IPS DF 4.7 (cell line): ENCODE data around the gene BLTP2.
"Not testable (repeated sequence)": the region's sequence is repeated elsewhere in the genome, so short reads cannot be mapped to it uniquely, and the experiment has no call there.

Source experiments
- DNase-seq: peaks from one replicate; pipeline ENCODE4 v3.0.0-alpha.2; 2013; ENCODE audit warnings: low spot score; ENCODE audit errors: extremely low read depth

BLTP2 gene

DNA sequence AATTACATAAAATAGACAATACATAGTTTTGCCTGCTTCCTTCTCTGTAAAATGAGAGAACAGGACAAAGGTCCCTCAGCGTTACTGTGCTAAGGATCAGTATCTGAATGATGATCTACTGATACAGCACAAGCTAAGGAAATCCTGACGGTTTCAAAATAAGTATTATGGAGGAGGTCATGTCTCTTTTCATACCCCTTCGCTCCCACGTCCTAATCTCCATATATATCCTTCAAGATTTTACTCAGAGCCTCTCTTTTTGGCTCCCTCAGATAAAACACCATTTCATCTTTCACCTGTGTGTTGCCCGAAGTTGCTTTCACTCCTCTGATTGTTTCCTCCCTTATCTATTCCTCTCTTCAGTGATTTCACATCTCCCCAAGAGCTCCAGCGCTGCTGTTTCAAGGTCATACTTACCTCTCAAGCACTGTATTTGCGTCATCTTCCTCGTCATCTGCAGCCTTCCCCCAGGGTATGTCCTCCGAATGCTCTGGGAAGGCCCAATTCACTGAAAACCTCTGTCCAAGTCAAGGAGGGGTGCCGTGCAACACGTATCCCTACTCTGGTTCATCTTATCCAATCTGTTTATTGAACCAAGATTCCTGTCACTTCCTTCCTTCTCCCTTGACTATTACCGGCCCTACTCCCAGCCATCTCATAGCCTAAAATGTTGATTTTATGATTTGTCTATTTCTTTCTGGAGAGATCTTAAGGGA is 1.2 kb upstream of the BLTP2 start:
- no peak for DNase-seq

DNA sequence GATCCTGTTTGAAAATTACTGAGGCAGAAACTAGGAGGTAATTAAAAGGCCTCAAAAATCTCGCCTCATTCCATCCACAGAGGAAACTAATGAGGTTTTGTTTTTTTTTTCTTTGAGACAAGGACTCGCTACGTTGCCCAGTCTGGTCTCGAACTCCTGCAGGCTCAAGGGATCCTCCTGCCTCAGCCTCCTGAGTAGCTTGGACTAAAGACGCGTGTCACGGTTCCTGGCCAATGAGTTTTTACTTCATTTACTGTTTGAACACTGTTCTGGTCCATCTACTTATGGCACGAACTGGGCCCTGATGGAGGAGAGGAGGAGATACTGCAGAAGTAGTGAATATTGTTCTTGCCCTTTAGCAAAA is 600 bp upstream of the BLTP2 start:
- no peak for DNase-seq

DNA sequence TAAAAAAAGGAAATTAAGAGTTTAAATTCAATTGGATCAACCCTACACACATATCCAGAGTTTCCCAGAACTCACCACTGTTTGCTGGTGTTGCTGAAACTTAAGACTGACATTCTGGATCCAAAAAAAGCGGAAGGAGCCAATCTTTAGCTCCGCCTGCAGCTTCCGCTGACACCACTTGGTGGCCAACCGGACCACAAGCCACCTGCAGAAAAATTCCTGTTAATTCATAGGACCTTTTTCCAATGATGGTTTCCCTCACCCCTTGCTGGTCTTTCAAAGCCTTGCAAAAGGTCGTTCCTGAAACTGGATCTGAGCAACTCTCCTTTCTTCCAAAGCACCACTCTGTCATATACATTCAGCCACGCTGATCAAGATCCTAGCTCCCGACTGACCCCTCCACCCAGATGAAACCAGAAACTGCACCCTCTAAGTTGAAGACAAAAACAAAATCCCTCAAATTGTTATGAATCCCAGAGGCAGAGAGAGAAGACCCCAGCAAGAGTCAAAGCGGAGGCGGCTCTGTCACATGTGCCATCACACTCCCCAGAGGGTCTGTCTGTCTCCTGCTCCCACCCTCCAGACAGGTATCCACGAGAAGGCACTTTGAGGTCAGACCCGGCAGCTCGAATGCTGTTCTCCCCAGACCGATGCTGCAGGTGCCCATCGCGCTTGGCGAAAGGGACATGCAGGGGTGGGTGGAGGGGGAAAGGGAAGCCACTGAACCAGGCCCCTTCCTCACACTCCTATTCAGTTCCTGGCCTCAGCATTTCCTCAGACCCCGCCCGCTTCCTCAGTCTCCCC is 773 bp downstream of the BLTP2 start:
- no peak for DNase-seq

DNA sequence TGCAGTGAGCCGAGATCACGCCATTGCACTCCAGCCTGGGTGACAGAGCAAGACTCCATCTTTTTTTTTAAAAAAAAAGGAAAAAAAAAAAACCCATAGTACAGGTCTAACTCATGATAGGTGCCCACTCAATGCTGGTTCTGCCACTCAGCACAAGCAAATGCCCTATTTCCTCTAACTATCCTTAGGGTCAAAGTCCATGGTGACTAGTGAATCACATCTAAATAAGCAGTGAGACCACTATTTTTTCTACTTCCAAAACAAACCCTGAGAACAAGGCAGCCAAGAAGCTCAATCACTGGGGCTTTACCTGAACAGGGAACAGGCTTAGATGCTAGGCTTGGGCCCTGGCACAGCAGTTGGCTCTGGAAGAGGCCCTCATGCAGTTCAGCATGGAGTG is 3.4 kb downstream of the BLTP2 start:
- DNase-seq, result no peak

DNA sequence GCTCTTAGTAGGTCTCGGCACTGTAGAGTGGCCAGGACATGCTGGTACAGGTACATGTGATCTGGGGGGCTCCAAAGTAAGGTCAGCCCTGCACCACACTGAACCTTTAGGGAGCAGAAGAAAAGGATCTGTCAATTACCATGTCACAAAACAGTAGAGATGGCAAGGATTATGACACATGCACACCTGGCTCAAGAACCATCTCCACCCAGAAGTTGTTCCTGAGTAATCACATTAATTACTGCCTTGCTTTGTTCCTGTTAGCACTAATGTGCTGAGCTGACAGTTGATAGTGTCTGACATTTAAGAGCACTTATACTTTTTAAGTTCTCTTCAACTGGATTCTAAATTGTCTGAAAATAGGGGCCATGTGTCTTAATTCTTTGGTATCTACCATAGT is 9.5 kb downstream of the BLTP2 start:
- no peak for DNase-seq

DNA sequence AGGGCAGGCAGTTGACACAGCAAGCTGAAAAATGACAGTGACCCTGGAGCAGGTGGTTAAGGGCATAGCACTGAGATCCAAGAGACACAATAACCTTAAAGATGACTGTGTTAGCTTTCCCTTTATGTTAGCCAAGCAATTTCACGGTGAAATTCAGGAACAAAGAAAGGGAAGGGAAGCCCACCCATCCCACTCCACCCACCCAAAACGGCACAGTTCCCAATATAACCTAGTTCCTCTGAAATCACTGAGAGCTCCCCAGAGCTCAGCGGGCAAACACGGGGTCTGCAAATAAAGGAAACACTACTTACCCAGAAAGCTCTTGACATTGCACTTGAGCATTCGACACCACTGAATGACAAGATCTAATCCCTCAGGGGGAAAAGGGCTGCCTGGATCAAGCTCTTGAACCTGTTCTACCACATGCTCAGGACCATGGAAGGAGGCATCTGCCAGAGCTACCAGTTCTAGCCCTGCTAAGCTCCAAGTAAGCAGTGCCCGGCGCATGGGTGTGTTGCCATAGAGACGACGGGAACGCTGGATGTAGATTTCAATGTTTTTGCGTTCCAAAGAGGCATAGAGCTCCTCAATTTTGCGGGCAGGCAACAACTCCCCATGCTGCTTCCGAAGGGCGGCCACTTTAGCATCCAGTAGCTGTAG is 10.6 kb downstream of the BLTP2 start:
- no peak for DNase-seq

DNA sequence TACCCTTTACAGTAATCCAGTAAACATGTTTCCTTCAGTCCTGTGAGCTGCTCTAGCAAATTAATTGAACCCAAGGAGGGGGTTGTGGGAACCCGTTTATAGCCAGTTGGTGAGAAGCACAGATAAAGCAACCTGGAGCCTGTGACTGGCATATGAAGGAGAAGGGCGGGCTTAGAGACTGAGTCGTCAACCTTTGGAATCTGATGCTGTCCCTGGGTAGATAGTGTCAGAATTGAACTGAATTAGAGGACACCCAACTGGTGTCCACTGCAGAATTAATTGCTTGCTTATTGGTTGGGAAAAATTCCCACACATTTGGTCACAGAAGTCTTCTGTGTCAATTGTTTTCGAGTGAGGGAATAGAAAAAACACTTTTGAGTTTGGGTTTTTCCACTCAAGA is 18.1 kb downstream of the BLTP2 start:
- no peak for DNase-seq

DNA sequence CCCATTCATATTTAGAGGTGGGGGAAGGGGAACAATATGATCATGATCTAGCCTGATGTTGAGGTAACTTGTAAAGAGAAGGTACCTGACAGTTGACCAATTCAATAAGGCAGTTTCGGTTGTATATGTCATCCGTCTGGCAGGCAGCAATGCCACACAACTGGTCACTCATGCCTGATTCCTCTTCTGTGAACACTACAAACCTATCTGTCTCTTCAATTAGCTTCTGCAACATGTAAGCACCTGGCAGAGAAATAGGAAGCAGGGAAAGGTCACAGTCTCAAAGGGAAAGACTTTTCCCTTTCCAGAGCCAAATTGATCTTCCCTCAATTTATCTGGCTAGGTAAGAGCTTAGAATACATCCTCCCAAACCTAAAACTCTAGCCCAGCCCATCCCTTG is 20.8 kb downstream of the BLTP2 start:
- no peak for DNase-seq

DNA sequence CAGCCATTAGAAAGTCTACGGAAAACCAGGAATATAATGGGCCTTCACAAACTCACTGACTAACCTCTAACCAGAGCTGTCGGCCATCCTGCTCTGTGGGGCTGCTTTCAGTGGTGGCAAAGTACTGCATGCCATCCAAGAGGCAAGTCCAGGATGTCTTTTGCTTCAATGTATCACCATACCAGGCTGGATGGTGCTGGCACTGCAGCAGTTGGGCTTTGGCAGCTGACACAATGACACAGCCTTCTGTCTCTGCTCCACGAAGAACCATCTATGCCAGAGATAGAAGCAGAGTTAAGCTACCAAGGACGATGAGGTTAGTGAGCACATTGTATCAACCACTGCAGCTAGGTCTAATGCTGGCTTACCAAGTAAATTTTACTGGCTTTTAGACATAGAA is 21.3 kb downstream of the BLTP2 start:
- DNase-seq, result no peak

DNA sequence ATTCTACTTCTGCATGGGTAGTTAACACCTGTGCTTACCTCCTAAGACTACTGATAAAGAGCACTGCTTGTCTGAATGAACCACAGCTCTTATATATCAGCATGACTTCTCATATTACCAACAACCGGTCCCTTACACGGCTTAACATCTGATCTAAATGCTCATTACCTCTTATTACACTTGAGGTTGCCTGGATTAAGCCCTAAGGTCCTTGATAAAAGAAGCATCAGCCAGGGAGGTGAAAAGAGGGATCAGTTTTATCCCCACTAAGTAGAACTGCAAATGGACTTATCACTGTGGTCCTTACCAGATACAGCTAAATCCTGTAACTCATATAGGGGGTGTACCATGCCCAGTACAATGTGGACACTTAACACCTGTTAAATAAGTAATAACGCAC is 22.8 kb downstream of the BLTP2 start:
- DNase-seq, result no peak

DNA sequence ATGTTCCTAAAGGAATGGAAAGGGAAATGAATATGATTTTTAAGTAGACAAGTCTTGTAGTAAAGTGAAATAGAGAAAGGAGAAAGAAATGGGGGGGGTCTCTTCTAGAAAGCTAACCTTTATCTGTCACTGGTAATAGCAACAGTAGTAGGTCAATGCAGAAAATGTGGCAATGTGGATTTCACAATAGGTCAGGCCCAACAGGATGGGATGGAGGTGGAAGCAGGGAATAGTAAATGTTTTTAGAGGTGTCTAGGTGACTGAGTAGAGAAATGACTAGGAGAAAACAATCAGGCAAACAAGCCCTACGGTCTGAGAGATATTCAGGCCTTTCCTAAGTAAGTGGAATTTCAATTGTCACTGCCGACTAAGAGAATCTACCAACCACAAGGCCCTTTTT is 24.9 kb downstream of the BLTP2 start:
- DNase-seq, result no peak

DNA sequence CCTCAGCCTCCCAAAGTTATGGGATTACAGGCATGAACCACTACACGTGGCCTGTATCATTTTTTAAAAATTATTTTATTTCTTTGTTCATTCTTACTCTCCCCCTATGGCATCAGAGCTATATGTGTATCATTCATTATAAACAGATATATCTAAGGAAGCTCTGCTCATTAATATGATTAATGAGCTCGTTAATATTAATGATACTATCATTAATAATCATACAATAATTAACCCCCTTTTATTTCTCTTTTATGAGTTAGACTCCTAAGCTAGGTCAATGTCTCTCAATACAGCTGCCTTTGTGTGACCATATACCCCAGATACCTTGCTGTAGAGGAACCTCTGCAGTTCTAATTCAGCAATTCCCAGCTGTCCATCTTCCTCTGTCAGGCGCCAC is 26.5 kb downstream of the BLTP2 start:
- no peak for DNase-seq

DNA sequence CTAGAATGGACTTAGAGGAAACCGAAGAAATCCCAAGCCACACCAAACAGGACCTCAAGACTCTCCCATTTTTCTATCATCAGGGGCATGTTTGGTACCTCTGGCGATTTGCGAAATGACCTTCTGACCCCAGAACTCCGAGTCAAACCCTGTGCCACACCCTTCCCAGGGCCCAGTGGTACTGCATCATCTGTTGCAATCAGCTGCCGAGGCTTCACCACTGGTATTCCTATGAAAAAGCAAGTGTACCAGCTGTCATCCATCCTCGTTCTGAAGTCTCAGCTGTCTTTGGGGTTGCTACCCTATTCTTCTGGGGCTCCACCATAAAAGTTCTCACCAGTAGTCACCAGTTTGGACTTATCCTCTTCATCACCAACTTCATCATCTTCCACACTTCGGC is 28.7 kb downstream of the BLTP2 start:
- DNase-seq, result no peak

DNA sequence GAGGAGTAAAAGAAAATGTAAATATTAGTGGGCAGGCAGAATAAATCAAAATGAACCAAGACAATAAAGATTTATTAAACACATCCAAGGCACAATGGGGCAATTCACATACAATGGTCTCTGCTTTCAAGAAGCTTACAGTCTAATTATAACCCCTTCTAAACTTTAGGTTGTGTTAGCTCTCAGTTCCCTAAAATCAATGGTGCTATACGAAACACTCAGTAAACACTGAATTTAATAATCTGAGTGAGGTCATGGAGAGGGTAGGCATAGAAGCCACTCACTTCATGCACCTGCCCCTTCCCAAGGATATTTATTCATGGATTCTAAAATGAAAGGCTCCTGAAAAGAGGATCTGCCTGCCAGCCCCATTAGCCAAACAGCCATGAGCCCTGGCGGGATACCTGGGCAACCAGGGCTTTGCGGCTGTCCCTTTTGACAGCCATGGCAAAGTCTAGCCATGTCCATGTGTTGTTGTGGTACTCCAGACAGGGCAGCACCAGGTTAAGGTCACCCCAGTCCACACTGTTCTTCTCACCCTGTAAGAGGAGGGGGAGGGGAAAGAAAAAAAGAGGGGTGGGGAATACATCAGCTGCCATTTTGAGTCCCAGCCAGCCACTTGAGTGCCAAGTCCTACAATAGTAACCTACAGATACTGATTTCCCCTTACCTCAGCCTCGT is 29.6 kb downstream of the BLTP2 start:
- no peak for DNase-seq

DNA sequence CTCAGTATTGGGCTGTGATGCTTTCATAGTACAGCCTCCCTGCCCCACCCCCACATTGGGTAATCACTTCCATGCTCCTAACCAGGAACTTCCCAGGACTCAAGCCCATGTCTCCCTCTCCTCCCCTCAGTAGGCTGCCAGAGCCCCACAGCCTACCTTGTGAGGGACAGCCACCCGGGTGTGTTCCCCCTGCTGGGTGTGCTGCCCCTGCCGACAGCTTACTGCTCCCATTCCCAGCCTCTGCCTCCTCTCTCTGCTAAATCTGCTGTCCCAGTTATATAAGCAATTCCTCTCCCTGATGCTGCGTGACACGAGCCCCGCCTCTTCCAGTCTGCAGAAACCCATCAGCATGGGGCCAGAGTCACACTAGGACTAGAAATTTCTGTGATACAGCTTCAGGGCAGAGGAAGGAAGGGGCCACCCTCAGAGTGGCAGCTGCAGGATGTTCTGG is 31.0 kb downstream of the BLTP2 start, which contains the start of gene RSKR:
Gene RSKR (minus strand): TSS at position 255 of the 451 bp plus-strand sequence. CDS start 24 bp downstream, at position 231.
- no peak for DNase-seq

DNA sequence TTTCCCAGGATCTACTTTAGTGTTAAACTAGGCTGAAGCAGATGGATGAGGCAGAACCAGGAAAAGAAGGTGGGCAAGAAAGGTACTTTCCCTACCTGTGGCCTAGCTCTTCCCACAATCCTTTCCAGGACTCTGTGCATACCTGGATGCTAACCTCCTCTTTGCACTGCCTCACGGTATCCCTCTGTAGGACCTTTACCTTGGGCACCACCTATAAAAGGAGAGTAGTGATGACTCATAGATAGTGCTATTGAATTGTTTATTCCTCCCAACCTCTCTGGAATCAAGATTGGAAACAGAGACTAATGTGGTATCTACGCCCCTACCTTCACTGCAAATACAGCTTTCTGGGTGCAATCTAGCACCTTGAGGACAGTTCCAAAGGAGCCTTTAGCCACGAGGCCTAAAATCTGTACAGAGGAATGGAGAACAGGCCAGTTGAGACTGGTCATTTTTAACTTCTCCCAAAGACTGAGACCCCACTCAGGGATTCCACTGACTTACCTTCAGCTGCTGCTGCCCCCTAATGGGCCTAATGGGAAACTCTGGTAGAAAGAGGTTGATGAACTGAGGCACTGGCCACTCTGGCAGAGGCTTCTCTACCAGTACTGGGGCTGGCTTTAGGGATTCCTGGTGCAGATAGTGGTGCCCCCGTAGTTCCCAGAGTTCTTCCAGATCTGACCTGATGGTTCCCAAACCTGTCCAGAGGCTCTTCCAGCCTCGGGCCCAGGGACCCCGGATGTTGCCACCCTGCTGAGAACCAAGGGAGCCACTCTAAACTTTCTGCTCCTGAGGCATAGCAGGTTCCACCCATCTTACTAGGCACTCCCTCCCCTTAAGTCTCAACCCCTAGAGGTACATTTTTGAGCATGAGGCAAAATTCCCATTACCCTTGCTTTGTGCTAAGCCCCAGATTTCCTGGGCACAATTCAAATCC is 31.8 kb downstream of the BLTP2 start:
- DNase-seq, result no peak

DNA sequence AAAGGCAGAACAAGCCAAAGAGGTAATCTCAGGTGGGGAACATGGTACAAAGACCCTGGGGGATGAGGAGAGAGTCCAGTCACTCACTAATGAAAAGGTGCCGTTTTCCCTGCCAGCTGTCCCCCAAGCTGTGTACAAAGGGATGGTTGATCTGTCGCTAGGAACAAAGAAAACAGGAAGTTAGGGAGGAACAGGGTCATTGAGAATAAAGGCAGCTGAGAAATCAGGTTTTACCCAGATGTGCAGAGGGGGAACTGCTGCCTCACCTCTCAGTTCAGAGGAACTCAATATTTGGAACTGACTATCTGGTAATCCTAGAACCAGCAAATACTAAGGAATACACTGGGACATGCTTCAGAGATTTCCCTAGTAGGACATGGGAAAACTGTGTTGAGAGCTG is 32.4 kb downstream of the BLTP2 start:
- DNase-seq, result no peak

DNA sequence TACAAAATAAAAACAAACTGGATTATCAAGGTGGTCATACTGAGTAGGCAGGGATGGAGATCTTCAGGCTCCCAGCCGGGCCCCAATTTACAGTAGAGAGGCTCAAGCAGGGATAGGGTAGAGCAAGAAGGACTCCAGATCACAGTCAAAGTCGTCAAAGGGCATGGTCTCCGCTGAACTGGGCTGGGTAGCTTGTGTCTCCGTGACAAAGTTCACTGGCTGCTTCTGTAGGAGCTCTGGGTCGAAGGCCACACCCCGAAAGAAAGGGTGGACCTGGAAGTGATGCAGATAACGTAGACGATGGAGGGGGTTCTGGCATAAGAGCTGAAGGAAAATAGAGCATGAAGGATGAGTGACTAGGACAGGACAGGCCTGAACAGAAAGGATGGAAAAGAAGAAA is 34.6 kb downstream of the BLTP2 start:
- DNase-seq, result no peak

DNA sequence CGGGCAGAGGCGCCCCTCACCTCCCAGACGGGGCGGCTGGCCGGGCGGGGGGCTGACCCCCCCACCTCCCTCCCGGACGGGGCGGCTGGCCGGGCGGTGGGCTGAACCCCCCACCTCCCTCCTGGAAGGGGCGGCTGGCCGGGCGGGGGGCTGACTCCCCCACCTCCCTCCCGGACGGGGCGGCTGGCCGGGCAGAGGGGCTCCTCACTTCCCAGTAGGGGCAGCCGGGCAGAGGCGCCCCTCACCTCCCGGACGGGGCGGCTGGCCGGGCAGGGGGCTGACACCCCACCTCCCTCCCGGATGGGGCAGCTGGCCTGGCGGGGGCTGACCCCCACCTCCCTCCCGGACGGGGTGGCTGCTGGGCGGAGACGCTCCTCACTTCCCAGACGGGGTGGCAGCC is 40.9 kb downstream of the BLTP2 start:
- DNase-seq, result not testable (repeated sequence)

DNA sequence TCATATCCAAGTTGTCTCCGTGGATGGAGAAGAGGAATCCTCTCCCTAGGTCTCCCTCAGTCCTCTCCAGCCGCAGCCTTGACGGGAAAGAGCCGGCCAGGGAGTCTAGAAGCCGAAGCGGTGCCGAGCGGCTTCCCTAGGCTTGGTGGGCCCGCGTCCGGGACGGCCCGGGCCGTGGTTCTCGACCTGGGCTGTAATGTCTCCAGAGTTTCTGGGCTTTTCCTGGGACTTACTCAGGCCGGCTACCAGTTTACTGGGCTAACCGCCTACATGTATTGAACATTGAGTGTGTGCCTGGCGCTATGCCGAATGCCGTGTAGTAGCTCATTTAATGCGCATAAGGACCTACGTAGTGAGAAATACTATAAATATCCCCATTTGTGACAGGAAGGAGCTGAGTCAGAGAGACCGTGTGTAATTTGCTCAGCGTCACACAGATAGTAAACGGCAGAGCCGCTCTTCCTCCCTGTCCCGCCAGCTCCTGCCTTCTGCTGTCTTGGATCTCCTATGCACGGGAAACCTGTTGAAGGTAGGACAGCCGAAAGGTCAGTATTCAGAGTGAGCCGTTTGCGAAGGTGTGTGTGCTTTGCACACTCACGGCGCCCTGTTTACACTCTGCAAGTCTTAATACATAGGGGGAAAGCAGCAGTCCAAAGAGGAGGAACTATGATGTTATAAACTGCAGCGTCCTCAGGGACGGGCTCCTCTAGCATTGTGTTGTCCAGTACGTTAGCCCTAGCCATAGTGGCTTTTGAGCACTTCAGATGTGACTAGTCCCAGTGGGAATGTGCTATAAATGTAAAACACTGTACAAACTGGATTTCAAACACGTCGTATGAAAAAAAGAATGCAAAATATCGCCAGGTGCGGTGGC is 45.4 kb downstream of the BLTP2 start:
- no peak for DNase-seq
